SK-N-SH (cell line): ENCODE data around the gene RAB42.

Experiments used
- CHD2 ChIP-seq: fragments of 150-350 bp; IDR thresholded peaks from 2 replicates; pipeline ENCODE4 v1.6.1; 2018; ENCODE audit warnings: low read length; ENCODE audit not compliant: partially characterized antibody
- CTCF ChIP-seq: fragments of 200-600 bp; sonication (generic); IDR thresholded peaks from 2 replicates; pipeline ENCODE4 v1.6.1; 2017; ENCODE audit warnings: antibody characterized with exemption, mild to moderate bottlenecking, moderate library complexity
- EP300 ChIP-seq, 2 experiments: IDR thresholded peaks; 2 replicates each; pipeline versions ENCODE4 v1.4.0 to v1.6.1; 2012; ENCODE audit warnings: borderline replicate concordance in 1 of 2, low read depth in 1 of 2, low read length in 1 of 2
- EZH2phosphoT487 ChIP-seq: fragments of 200-600 bp; sonication (generic); IDR thresholded peaks from 2 replicates; pipeline ENCODE4 v1.6.1; 2017; ENCODE audit warnings: low read depth, mixed run types, mild to moderate bottlenecking, antibody characterized with exemption, moderate library complexity, borderline replicate concordance
- GABPA ChIP-seq: IDR thresholded peaks from 2 replicates; pipeline ENCODE4 v1.4.0; 2012; ENCODE audit warnings: low read depth, mild to moderate bottlenecking
- MAX ChIP-seq: IDR thresholded peaks from 2 replicates; pipeline ENCODE4 v1.4.0; 2012; ENCODE audit warnings: low read depth
- MEF2A ChIP-seq: IDR thresholded peaks from 2 replicates; pipeline ENCODE4 v1.4.0; 2012; ENCODE audit warnings: low read depth, borderline replicate concordance
- PBX3 ChIP-seq: IDR thresholded peaks from 2 replicates; pipeline ENCODE4; 2012
- REST ChIP-seq: IDR thresholded peaks from 2 replicates; pipeline ENCODE4 v1.6.1; 2012; ENCODE audit warnings: mild to moderate bottlenecking, low read depth, low read length, moderate library complexity
- RFX5 ChIP-seq: IDR thresholded peaks from 2 replicates; pipeline ENCODE4 v1.6.1; 2012; ENCODE audit warnings: mild to moderate bottlenecking, improper control_type of control experiment, low read length
- SIN3A ChIP-seq: IDR thresholded peaks from 2 replicates; pipeline ENCODE4 v1.6.1; 2012; ENCODE audit warnings: low read depth, mild to moderate bottlenecking, low read length, moderate library complexity, borderline replicate concordance
- TCF12 ChIP-seq: IDR thresholded peaks from 2 replicates; pipeline ENCODE4 v1.4.0; 2012
- TEAD4 ChIP-seq: IDR thresholded peaks from 2 replicates; pipeline ENCODE4 v1.4.0; 2012; ENCODE audit warnings: mild to moderate bottlenecking, borderline replicate concordance; ENCODE audit not compliant: insufficient read depth
- YY1 ChIP-seq: IDR thresholded peaks from 2 replicates; pipeline ENCODE4 v1.4.0; 2012; ENCODE audit warnings: low read depth, mild to moderate bottlenecking

GRCh38 chr1:28582248-28582615 is 9.8 kb upstream of the RAB42 start:
- no peak for TF ChIP-seq CTCF
- TF ChIP-seq EZH2phosphoT487: no peak
- no peak for TF ChIP-seq GABPA
- TF ChIP-seq TEAD4: no peak
- TF ChIP-seq TCF12: no peak
- no peak for TF ChIP-seq SIN3A
- no peak for TF ChIP-seq REST
- no peak for TF ChIP-seq MAX
- TF ChIP-seq RFX5: no peak
- no peak for TF ChIP-seq MEF2A
- TF ChIP-seq CHD2: no peak
- TF ChIP-seq EP300 (IDR thresholded peaks at IDR 0.05; ENCODE audit: borderline replicate concordance in 1 of 2, low read depth in 1 of 2, low read length in 1 of 2): no peak
- no peak for TF ChIP-seq PBX3
- TF ChIP-seq YY1: no peak
